HepG2 (cell line): ENCODE data around the gene RARG. TPM values are rescaled to one million over a fixed set of nuclear protein-coding genes. Genes with fewer than 3 reads are reported as not detected.

Experiments used
- CEBPG ChIP-seq: IDR thresholded peaks from 2 replicates; pipeline ENCODE4 v1.6.1; 2016
- EEA1 ChIP-seq: sonication (generic); formaldehyde crosslinking; IDR thresholded peaks from 2 replicates; pipeline ENCODE4 v1.5.1; 2020; ENCODE audit warnings: mild to moderate bottlenecking, missing genetic modification reagents, borderline replicate concordance
- ELF1 ChIP-seq: sonication (generic); formaldehyde crosslinking; IDR thresholded peaks from 2 replicates; pipeline ENCODE4 v1.4.0; 2020; ENCODE audit warnings: missing genetic modification reagents
- FOXJ3 ChIP-seq: sonication (generic); formaldehyde crosslinking; IDR thresholded peaks from 2 replicates; pipeline ENCODE4 v1.4.0; 2020; ENCODE audit warnings: missing genetic modification reagents, mild to moderate bottlenecking, borderline replicate concordance
- FOXM1 ChIP-seq: sonication (generic); formaldehyde crosslinking; IDR thresholded peaks from 2 replicates; pipeline ENCODE4 v1.5.0; 2020; ENCODE audit warnings: missing genetic modification reagents
- MIER2 ChIP-seq: IDR thresholded peaks from 2 replicates; pipeline ENCODE4 v1.6.1; 2016; ENCODE audit warnings: missing biosample characterization, missing genetic modification reagents
- NR2F6 ChIP-seq, 2 experiments: IDR thresholded peaks; 2 replicates each; pipeline ENCODE4 v1.6.1; 2016; ENCODE audit warnings: antibody characterized with exemption in 1 of 2, mild to moderate bottlenecking in 1 of 2
- ZNF205 ChIP-seq: IDR thresholded peaks from 2 replicates; pipeline ENCODE4 v1.6.1; 2018; ENCODE audit warnings: missing biosample characterization, missing genetic modification reagents
- ZNF225 ChIP-seq: sonication (generic); formaldehyde crosslinking; IDR thresholded peaks from 2 replicates; pipeline ENCODE4 v1.4.0; 2020; ENCODE audit warnings: mild to moderate bottlenecking, missing genetic modification reagents
- ZNF24 ChIP-seq: fragments of 450-650 bp; IDR thresholded peaks from 2 replicates; pipeline ENCODE4 v1.6.1; 2017; ENCODE audit warnings: antibody characterized with exemption, mild to moderate bottlenecking
- ZNF451 ChIP-seq: sonication (generic); formaldehyde crosslinking; IDR thresholded peaks from 2 replicates; pipeline ENCODE4 v1.5.0; 2020; ENCODE audit warnings: mild to moderate bottlenecking, missing genetic modification reagents
- ZNF546 ChIP-seq: sonication (generic); formaldehyde crosslinking; conservative IDR thresholded peaks from 2 replicates; pipeline ENCODE4 v1.8.1; 2023; ENCODE audit warnings: mild to moderate bottlenecking, missing genetic modification reagents
- ZNF556 ChIP-seq: sonication (generic); formaldehyde crosslinking; IDR thresholded peaks from 2 replicates; pipeline ENCODE4 v1.4.0; 2020; ENCODE audit warnings: mild to moderate bottlenecking, missing genetic modification reagents, borderline replicate concordance
- ZNF570 ChIP-seq: sonication (generic); formaldehyde crosslinking; IDR thresholded peaks from 2 replicates; pipeline ENCODE4 v1.4.0; 2020; ENCODE audit warnings: mild to moderate bottlenecking, missing genetic modification reagents, borderline replicate concordance
- ZNF839 ChIP-seq: sonication (generic); formaldehyde crosslinking; IDR thresholded peaks from 2 replicates; pipeline ENCODE4 v1.4.0; 2020; ENCODE audit warnings: missing genetic modification reagents, mild to moderate bottlenecking, borderline replicate concordance
- polyA plus RNA-seq, 8 experiments: library from polyadenylated mRNA; depleted of rRNA in 3 of 8; stranded (reverse) in 7 of 8; unstranded in 1 of 8; fragments of >200 nt; fragmentation: Illumina TruSeq in 4 of 8; extraction: Trizol in 4 of 8; gene quantifications; 2 replicates each; pipeline versions ENCODE4 v1.2.1 to v1.2.3, GENCODE V29; 2011 to 2016; ENCODE audit warnings: low read depth in 4 of 8, missing spikeins in 1 of 8, mixed read lengths in 1 of 8; ENCODE audit not compliant: insufficient read depth in 1 of 8
- total RNA-seq, 5 experiments: library from RNA; depleted of rRNA; stranded (reverse); fragments of >200 nt; fragmentation: Illumina TruSeq; extraction: Trizol; gene quantifications; 2 replicates each; pipeline ENCODE4 v1.2.3, GENCODE V29; 2016; ENCODE audit warnings: low read depth in 1 of 5
- TF ChIP-seq, protein P1 (sequence below): sonication (generic); formaldehyde crosslinking; IDR thresholded peaks from one replicate; pipeline ENCODE4 v1.5.1; 2020; ENCODE audit warnings: mild to moderate bottlenecking, missing genetic modification reagents; ENCODE audit errors: not compliant biosample characterization
- TF ChIP-seq, protein P2 (sequence below): sonication (generic); formaldehyde crosslinking; IDR thresholded peaks from 2 replicates; pipeline ENCODE4 v1.4.0; 2020; ENCODE audit warnings: missing genetic modification reagents, borderline replicate concordance
- TF ChIP-seq, protein P3 (sequence below): IDR thresholded peaks from 2 replicates; pipeline ENCODE4 v1.6.1; 2016
- TF ChIP-seq, protein P4 (sequence below): sonication (generic); formaldehyde crosslinking; IDR thresholded peaks from 2 replicates; pipeline ENCODE4 v1.4.0; 2020; ENCODE audit warnings: missing genetic modification reagents; ENCODE audit errors: not compliant biosample characterization

The RARG gene
- total and polyA plus RNA-seq, 2 of the 13 experiments (the other 11 are each of a cell fraction or from before 2014, with no cell fraction given), result 0.77 to 1.5 TPM

DNA sequence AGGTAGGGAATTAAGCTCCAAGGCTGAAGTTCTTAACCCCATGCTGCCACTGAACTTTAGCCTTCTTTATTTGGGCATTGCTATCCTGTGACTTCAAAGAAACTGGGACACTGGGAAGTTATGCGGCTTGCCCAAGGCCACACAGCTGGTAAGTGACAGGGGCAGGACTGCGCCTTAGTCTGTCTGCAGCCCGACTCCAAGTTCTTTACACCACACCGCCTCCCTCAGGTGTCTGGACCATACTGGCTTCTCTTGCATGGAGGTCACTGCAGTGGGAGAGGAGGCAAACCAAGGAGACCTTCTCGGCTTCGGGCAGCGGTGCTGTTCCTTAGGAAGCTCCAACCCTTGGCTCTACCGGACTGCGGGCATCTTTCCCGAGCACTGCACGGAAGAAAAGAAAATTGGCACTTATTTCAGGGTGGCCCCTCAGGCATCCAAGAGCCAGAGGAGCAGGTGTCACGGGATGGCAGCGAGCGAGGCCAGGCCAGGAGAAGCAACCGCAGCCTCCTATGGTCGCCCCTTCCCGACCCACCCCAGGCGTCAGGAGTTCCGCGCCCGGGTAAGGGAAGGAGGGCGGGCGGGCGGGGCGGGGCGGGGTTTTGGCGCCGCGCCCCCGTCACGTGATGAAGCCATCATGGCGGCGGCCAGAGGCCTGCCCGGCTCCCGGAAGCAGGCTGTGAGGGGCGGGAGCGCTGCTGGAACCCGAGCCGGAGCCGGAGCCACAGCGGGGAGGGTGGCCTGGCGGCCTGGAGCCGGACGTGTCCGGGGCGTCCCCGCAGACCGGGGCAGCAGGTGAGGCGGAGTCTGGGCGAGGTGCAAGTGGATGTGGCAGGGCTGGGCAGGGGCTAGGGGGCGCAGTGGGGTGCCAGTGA is 19.7 kb upstream of the RARG start (continued):
- TF ChIP-seq NR2F6 (IDR thresholded peaks at IDR 0.05), result peak; percentile 52; the same call in 1 of the 2 replicates
- 0 out of 2 replicates have a peak, but pooled peaks have one; percentile 22 for TF ChIP-seq NR2F6 (CRISPR knock-in tag; IDR thresholded peaks at IDR 0.05)
- TF ChIP-seq ZNF205, result no peak; the same call in 1 of the 2 replicates
- TF ChIP-seq, protein P1, sequence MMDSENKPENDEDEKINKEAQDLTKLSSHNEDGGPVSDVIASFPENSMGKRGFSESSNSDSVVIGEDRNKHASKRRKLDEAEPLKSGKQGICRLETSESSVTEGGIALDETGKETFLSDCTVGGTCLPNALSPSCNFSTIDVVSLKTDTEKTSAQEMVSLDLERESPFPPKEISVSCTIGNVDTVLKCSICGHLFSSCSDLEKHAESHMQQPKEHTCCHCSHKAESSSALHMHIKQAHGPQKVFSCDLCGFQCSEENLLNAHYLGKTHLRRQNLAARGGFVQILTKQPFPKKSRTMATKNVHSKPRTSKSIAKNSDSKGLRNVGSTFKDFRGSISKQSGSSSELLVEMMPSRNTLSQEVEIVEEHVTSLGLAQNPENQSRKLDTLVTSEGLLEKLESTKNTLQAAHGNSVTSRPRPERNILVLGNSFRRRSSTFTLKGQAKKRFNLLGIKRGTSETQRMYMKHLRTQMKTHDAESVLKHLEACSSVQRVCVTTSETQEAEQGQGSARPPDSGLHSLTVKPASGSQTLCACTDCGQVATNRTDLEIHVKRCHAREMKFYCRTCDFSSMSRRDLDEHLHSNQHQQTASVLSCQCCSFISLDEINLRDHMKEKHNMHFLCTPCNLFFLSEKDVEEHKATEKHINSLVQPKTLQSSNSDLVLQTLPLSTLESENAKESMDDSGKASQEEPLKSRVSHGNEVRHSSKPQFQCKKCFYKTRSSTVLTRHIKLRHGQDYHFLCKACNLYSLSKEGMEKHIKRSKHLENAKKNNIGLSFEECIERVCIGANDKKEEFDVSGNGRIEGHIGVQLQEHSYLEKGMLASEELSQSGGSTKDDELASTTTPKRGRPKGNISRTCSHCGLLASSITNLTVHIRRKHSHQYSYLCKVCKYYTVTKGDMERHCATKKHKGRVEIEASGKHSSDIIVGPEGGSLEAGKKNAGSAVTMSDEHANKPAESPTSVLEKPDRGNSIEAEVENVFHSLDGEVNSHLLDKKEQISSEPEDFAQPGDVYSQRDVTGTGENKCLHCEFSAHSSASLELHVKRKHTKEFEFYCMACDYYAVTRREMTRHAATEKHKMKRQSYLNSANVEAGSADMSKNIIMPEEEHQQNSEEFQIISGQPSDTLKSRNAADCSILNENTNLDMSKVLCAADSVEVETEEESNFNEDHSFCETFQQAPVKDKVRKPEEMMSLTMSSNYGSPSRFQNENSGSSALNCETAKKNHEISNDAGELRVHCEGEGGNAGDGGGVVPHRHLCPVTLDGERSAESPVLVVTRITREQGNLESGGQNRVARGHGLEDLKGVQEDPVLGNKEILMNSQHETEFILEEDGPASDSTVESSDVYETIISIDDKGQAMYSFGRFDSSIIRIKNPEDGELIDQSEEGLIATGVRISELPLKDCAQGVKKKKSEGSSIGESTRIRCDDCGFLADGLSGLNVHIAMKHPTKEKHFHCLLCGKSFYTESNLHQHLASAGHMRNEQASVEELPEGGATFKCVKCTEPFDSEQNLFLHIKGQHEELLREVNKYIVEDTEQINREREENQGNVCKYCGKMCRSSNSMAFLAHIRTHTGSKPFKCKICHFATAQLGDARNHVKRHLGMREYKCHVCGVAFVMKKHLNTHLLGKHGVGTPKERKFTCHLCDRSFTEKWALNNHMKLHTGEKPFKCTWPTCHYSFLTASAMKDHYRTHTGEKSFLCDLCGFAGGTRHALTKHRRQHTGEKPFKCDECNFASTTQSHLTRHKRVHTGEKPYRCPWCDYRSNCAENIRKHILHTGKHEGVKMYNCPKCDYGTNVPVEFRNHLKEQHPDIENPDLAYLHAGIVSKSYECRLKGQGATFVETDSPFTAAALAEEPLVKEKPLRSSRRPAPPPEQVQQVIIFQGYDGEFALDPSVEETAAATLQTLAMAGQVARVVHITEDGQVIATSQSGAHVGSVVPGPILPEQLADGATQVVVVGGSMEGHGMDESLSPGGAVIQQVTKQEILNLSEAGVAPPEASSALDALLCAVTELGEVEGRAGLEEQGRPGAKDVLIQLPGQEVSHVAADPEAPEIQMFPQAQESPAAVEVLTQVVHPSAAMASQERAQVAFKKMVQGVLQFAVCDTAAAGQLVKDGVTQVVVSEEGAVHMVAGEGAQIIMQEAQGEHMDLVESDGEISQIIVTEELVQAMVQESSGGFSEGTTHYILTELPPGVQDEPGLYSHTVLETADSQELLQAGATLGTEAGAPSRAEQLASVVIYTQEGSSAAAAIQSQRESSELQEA (CRISPR knock-in tag), result no peak
- TF ChIP-seq ZNF839 (CRISPR knock-in tag), result no peak
- TF ChIP-seq ZNF451, result no peak
- no peak for TF ChIP-seq ZNF546 (CRISPR knock-in tag)
- TF ChIP-seq, protein P2, sequence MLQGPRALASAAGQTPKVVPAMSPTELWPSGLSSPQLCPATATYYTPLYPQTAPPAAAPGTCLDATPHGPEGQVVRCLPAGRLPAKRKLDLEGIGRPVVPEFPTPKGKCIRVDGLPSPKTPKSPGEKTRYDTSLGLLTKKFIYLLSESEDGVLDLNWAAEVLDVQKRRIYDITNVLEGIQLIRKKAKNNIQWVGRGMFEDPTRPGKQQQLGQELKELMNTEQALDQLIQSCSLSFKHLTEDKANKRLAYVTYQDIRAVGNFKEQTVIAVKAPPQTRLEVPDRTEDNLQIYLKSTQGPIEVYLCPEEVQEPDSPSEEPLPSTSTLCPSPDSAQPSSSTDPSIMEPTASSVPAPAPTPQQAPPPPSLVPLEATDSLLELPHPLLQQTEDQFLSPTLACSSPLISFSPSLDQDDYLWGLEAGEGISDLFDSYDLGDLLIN (CRISPR knock-in tag), result no peak
- no peak for TF ChIP-seq FOXJ3 (CRISPR knock-in tag)
- no peak for TF ChIP-seq ZNF24
- TF ChIP-seq, protein P3, sequence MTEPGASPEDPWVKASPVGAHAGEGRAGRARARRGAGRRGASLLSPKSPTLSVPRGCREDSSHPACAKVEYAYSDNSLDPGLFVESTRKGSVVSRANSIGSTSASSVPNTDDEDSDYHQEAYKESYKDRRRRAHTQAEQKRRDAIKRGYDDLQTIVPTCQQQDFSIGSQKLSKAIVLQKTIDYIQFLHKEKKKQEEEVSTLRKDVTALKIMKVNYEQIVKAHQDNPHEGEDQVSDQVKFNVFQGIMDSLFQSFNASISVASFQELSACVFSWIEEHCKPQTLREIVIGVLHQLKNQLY (CRISPR knock-in tag), result no peak
- TF ChIP-seq FOXM1 (CRISPR knock-in tag), result no peak
- TF ChIP-seq ZNF225 (CRISPR knock-in tag), result peak; percentile 41; the same call in 1 of the 2 replicates
- TF ChIP-seq ELF1, result peak; percentile 88
- TF ChIP-seq, protein P4, sequence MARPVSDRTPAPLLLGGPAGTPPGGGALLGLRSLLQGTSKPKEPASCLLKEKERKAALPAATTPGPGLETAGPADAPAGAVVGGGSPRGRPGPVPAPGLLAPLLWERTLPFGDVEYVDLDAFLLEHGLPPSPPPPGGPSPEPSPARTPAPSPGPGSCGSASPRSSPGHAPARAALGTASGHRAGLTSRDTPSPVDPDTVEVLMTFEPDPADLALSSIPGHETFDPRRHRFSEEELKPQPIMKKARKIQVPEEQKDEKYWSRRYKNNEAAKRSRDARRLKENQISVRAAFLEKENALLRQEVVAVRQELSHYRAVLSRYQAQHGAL, result no peak
- TF ChIP-seq MIER2 (CRISPR knock-in tag), result no peak
- no peak for TF ChIP-seq ZNF570
- 0 out of 2 replicates have a peak, but pooled peaks have one; percentile 14 for TF ChIP-seq CEBPG
- TF ChIP-seq EEA1 (CRISPR knock-in tag), result 0 out of 2 replicates have a peak, but pooled peaks have one; percentile 1
- TF ChIP-seq ZNF556 (CRISPR knock-in tag), result 0 out of 2 replicates have a peak, but pooled peaks have one; percentile 19
